ENCODE measurements around the gene FOXK1.

Gene FOXK1

DNA sequence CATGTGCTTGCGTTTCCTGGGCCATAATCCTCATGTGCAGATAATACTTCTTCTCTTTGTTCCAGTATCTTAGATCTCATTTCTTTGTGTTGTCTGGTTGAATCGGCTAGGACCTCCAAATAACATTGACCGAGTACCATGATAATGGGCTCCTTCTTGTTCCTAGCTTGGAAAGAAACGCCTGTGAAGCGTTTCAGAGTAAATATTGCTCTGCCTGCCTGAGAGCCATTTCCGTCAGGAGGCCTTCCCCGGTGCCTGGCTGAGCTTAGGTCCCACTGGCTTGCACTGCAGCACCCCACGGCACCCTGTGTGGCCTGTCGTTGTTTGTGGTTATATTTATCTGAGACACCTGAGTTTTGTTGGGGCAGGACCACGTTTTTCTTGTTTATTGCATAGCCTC is 17.7 kb downstream of the FOXK1 start:
- DNase-seq (ENCODE audit: low spot score), result no peak

GRCh38 chr7:4700577-4701235 is 18.6 kb downstream of the FOXK1 start:
- no peak for DNase-seq (ENCODE audit: low spot score)

DNA sequence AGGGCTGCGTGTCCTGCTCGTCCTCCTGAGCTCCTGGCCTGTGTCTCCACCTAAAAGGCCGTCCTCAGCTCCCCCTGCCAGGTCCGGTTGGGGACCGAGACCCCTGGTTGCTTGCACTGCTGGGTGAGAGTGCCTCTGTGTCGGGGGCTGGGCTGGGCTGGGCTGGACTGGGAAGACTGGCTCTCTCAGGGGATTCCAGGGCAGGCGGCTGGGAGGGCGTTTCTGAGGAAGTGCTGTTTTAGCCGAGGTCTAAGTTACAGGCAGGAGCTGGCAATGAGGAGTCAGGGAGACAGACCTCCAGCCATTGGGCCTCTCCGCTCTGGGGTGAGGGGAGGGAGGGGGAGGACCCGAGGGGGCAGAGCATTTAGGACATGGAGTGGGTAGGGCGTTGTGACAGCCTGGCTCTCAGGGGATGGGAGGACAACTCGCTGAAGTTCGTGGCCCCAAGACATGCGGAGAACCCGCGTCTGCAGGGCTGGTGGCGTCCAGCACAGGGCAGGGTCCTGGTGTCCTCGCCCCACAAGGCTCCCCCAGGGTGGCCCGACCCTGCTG is 20.9 kb downstream of the FOXK1 start:
- no peak for DNase-seq (ENCODE audit: low spot score)

DNA sequence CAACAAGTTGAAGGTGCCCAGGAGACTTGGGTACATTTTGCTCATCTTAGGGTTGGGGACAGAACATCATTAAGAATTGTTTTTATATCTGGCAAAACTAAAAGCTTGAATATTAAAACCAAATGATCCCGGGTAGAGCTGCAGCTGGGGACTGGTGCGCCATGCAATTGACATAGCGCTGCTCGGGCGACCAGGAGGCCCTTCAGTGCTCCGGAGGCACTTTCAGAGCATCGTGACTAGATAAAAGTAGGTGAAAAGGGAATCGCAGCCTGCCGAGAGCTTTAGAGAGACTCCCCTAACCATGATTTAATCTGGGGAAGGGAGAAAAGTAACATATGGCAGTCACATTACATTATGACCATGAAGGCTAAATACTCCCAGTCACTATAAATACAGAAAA is 21.4 kb downstream of the FOXK1 start:
- no peak for DNase-seq (ENCODE audit: low spot score)

GRCh38 chr7:4706384-4707216 is 24.5 kb downstream of the FOXK1 start:
- DNase-seq (ENCODE audit: low spot score), result no peak

DNA sequence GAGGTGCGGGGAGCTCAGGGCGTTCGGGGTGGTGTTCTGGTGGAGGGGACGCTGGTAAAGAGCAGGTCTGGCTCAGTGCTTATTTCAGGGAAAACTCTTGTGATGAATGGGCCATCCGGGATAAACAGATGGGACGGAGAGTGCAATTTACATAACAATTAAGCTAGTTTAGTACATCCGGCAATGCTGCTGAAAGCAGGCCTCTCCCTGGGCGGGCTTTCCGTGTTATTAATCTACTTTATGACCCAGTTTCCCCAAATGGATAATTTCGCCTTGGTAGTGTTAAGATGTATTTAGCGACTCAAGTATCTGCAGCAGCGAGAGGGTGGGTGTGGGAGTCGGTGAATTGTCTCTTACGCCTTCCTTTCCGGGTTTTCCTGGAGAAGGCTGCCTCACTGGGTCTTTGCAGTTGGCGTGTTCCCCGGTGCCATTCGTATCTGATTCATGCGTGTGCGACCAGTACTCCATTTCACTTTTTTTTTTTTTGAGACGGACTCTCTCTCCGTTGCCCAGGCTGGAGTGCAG is 25.2 kb downstream of the FOXK1 start:
- DNase-seq (ENCODE audit: low spot score), result peak; percentile 77

DNA sequence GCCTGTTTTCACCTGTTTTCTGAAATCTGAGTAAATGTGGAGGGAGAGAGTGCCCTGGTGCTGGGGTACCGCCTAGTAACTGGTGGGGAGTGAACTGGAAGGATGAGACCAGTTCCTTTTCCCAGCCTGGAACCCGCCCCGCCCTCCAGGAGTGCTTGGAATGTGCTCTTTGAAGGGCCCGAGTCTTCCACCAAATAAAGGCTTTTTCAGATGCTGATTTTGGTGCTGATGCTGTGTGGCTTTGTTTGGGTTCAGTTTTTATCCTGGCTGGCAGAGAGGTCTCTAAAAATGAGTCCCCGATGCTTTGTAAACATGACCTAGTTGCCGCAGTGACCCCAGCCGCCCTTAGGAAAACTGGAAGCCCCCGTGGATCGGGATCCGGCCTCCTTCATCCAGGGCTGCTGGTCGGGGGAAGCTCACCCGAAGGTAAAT is 25.9 kb downstream of the FOXK1 start:
- DNase-seq (ENCODE audit: low spot score), result no peak

- no peak for DNase-seq (ENCODE audit: low spot score)
These were observed 27.1 kb downstream of the FOXK1 start for GRCh38 chr7:4709187-4709586.

DNA sequence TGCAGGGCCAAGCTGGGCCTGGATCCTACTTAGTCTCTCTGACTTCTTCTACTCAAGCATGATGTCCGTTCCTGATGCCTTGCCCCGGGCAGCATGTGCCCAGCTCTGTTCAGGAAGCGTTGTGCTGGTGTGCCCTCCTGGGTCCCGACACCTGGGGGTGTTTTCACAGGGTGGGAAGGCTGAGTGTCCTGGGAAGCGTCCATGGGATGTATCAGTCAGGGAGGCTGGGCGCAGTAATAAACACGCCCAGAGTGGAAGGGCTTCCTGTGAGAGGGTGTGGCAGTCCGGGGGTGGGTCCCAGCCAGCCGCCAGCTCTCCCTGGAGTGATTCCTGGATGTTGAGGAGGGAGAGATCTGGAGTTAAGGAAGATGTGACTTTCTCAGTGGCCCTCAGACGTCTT is 29.0 kb downstream of the FOXK1 start:
- no peak for DNase-seq (ENCODE audit: low spot score)

GRCh38 chr7:4711634-4712033 is 29.5 kb downstream of the FOXK1 start:
- DNase-seq (ENCODE audit: low spot score), result no peak

DNA sequence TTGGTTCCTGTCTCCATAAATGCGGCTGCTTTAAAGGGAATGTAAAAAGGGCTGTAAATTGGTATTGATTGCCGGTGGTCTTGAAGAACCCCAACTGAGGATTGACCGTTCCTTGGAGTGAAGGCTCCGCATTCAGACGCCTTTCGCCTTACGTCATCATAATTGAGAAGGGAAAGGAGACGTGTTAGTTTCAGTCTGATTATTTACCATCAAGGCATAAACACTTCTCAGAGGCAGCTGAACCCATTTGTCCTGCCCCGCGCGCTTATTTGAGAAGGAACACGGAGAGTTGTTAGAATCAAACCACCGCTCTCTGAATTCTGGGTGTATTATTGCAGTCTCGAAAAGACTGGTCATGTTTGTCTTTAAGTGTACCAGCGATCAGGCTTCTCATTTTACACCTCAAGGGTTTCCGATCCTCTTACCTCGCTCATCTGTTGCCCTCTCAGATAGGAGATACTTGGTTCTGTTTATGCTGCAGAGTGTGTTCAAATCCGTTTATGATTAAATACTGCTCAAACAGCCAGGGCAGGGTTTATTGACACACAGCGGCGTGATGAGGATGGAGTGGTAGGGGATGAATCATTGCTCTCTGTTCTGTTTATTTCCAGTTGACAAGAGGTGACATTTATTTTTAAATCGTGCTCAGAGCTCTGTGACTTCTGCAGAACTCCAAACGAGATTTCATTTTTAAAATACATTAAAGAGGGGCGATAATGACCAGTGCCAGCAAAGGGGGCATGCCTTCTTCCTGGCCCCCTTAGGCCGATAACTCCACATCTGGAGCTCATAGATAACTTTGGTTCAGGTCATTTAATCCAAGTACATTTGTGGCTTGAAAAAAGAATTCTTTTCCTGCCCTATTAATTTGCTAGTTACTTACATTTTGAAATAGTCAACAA is 30.4 kb downstream of the FOXK1 start:
- no peak for DNase-seq (ENCODE audit: low spot score)

GRCh38 chr7:4713183-4713784 is 31.2 kb downstream of the FOXK1 start:
- DNase-seq (ENCODE audit: low spot score), result no peak

DNA sequence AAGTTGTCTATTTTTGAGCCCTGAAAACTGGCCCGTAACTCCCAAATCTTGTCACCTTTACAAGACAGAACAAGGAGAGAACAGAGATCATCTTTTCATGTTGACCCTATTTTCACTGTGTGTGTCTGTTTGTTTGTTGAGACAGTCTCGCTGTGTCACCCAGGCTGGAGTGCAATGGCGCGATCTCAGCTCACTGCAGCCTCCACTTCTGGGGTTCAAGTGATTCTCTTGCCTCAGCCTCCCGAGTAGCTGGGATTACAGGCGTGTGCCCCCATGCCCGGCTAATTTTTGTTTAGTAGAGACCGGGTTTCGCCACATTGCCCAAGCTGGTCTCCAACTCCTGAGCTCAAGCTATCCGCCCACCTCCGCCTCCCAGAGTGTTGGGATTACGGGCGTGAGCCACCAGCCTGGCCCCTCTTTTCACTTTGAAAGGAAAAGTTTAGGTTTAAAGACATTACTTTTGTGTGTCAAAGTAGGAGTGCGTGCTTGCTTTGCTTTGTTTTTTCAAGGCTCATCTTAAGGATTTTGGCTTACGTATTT is 32.1 kb downstream of the FOXK1 start:
- no peak for DNase-seq (ENCODE audit: low spot score)

DNA sequence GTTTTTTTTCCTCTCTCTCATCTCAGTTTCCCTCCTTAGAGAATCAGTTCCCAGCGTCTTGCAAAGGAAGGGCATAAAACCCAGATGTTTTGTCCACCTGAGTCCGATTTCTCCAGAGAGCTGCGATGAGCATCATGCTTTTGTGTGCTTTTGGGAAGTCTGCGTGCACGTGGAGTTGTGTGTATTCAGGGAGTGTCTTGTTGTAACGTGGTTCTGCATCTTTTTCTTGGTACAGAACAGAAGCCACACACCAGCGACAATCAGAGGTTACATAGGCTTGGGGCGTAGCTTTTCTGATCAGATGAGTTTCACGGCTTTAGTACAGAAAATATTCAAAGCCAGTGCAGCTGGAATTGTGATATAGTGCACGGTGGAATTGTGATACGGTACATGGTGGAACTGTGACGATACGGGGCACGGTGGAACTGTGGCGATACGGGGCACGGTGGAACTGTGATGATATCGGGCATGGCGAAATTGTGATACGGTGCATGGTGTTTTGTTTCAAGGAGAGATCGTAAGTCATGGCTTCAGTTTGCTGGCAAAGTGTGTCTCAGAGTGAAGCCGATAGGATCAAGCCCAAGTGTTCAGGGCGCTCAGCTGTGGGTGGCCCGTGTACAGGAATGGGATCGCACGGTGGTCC is 32.8 kb downstream of the FOXK1 start:
- DNase-seq (ENCODE audit: low spot score), result no peak

DNA sequence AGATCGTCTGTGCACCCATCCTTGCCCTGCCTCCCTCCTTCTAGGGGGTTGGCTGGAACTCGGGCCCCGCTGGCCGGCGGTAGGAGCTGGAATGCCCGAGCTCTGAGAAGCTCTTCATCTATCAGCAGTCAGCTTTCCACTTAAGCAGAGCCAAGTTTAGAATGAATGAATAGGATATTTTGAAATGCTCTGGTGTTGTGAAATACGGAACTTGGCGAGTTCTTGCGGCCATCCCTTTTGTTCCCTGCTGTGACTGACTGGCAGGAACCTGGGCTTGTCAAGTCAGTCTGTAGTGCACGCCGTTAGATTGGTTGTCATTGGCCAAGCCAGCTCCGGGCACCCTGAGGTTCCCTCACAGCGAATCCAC is 33.3 kb downstream of the FOXK1 start:
- DNase-seq (ENCODE audit: low spot score), result no peak

- no peak for DNase-seq (ENCODE audit: low spot score)
These were observed 35.1 kb downstream of the FOXK1 start for GRCh38 chr7:4716946-4717795.

DNA sequence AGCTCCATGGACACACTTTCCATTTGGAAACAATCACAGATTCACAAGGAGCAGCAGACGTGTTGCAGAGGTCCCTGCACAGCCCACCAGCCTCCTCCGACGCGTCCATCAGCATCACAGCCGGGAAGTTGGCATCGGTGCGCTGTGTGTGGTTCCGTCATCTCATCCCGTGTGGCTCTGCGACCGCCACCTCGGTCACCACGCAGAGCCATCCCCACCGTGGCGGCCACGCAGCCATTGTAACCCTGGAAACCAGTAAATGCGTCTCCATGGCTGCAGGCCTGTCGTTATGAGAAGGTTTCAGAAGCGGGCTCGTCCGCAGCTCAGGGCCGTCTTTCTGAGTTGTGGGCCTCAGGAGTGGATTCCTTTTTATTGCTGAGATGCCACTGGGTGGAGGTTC is 36.0 kb downstream of the FOXK1 start:
- DNase-seq (ENCODE audit: low spot score), result no peak

DNA sequence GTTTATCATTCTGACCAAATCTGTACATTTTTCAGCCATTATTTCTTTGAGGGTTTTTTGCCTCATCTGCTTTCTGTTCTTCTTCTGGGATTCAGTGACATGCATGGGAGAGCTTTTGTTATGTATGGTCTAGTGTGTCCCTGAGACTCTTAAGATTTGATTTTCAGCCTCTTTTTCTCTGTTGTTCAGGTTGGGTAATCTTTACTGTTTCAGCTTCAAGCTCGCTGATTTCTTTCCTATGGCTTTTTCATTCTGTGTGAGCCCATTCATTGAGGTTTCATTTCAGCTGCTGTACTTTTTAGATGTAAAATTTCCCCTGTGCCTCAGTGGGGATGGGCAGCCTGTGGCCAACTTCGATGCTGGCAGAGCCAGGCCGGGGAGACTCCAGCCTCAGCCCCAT is 38.1 kb downstream of the FOXK1 start:
- DNase-seq (ENCODE audit: low spot score), result no peak

GRCh38 chr7:4722308-4722707 is 40.2 kb downstream of the FOXK1 start:
- DNase-seq (ENCODE audit: low spot score), result no peak

All from putamen (tissue), 1 donor.